ENCODE data around the gene COPB2. TPM values are rescaled to one million over a fixed set of nuclear protein-coding genes. Genes with fewer than 3 reads are reported as not detected.
"Not testable (repeated sequence)": the region's sequence is repeated elsewhere in the genome, so short reads cannot be mapped to it uniquely, and the experiment has no call there.

Gene COPB2
- total RNA-seq, 3 donors from 2014 or later (not counting 1 experiment from before 2014, with no cell fraction given): 34.7 to 50.2 (median 42.4) TPM

- no peak for DNase-seq
- ATAC-seq: no peak
- Mint-ChIP-seq H3K4me1 (peaks cover 38 to 39% of the 10 kb centered on the region in 2 donors), H3K9me3 (no peaks in the 10 kb centered on the region), H3K4me3 (peak overlapping the region; percentile 77), H3K27me3 (ENCODE audit: low read depth in 2 of 2) (peaks cover 0 to 2% of the 10 kb centered on the region in 2 donors), H3K36me3 (no peaks in the 10 kb centered on the region), H3K27ac (peak overlapping the region; percentile 33 to 74)
- Histone ChIP-seq H3K36me3 (ENCODE audit: control insufficient read depth, insufficient read depth, low read length) (peaks cover 3% of the 10 kb centered on the region), H3K9me3 (ENCODE audit: control insufficient read depth, insufficient read depth, low read length) (no peaks in the 10 kb centered on the region), H3K27ac (ENCODE audit: low read length) (no peak overlapping the region), H3K4me3 (ENCODE audit: low read length) (no peak overlapping the region), H3K27me3 (ENCODE audit: control insufficient read depth, insufficient read depth, low read length) (no peaks in the 10 kb centered on the region), H3K4me1 (ENCODE audit: control insufficient read depth, insufficient read depth, low read length) (peaks cover 19% of the 10 kb centered on the region)
- no peak for TF ChIP-seq CTCF (IDR thresholded peaks at IDR 0.05)
- intact Hi-C loops (cut with micrococcal nuclease): no loop called here
- 84% methylated on average over 3 of the region's 10 CpGs for WGBS (ENCODE audit: insufficient coverage)
Measured at GRCh38 chr3:139388077-139388476, 1.4 kb downstream of the COPB2 start.

- H3K27ac ChIP-seq (ENCODE audit: low read length); intact Hi-C loops (cut with micrococcal nuclease); H3K4me3 Mint-ChIP-seq; H3K27me3 ChIP-seq (ENCODE audit: control insufficient read depth, insufficient read depth, low read length); ATAC-seq; H3K27me3 Mint-ChIP-seq (ENCODE audit: low read depth in 2 of 2); H3K4me1 ChIP-seq (ENCODE audit: control insufficient read depth, insufficient read depth, low read length); H3K4me3 ChIP-seq (ENCODE audit: low read length); DNase-seq; H3K9me3 ChIP-seq (ENCODE audit: control insufficient read depth, insufficient read depth, low read length); H3K9me3 Mint-ChIP-seq: not testable (repeated sequence)
- WGBS (ENCODE audit: insufficient coverage): no CpG with 5 or more reads among the region's 2 CpGs
- peaks cover 26 to 27% of the 10 kb centered on the region in 2 donors for H3K4me1 Mint-ChIP-seq
- peak overlapping the region in 1 of 2 donors; percentile 9 for H3K27ac Mint-ChIP-seq
- peaks cover 18% of the 10 kb centered on the region for H3K36me3 Mint-ChIP-seq
- H3K36me3 ChIP-seq (ENCODE audit: control insufficient read depth, insufficient read depth, low read length): peaks cover 47% of the 10 kb centered on the region
Measured at GRCh38 chr3:139382291-139382690, 7.2 kb downstream of the COPB2 start.

- H3K4me3 Mint-ChIP-seq: no peak overlapping the region
- no peaks in the 10 kb centered on the region for H3K27me3 Mint-ChIP-seq (ENCODE audit: low read depth in 2 of 2)
- DNase-seq (no peak), ATAC-seq (no peak)
- H3K4me1 ChIP-seq (ENCODE audit: control insufficient read depth, insufficient read depth, low read length): no peaks in the 10 kb centered on the region
- 95% methylated on average over 3 of the region's 4 CpGs for WGBS (ENCODE audit: insufficient coverage)
- peaks cover 12 to 15% of the 10 kb centered on the region in 2 donors for H3K4me1 Mint-ChIP-seq
- H3K36me3 ChIP-seq (ENCODE audit: control insufficient read depth, insufficient read depth, low read length): peaks cover 62% of the 10 kb centered on the region
- no peak for TF ChIP-seq CTCF (IDR thresholded peaks at IDR 0.05)
- no peak overlapping the region for H3K4me3 ChIP-seq (ENCODE audit: low read length)
- H3K9me3 ChIP-seq (ENCODE audit: control insufficient read depth, insufficient read depth, low read length): no peaks in the 10 kb centered on the region
- no peak overlapping the region for H3K27ac ChIP-seq (ENCODE audit: low read length)
- no peaks in the 10 kb centered on the region for H3K9me3 Mint-ChIP-seq
- H3K27me3 ChIP-seq (ENCODE audit: control insufficient read depth, insufficient read depth, low read length): no peaks in the 10 kb centered on the region
- H3K27ac Mint-ChIP-seq: no peak overlapping the region
- H3K36me3 Mint-ChIP-seq: peaks cover 23% of the 10 kb centered on the region
- intact Hi-C loops (cut with micrococcal nuclease): no loop called here
Measured at GRCh38 chr3:139380575-139380974, 8.9 kb downstream of the COPB2 start.

GRCh38 chr3:139378587-139379241 is 10.7 kb downstream of the COPB2 start:
- no peak overlapping the region for H3K27ac ChIP-seq (ENCODE audit: low read length)
- Mint-ChIP-seq H3K4me1 (peaks cover 12 to 15% of the 10 kb centered on the region in 2 donors), H3K9me3 (no peaks in the 10 kb centered on the region), H3K4me3 (no peak overlapping the region), H3K27me3 (ENCODE audit: low read depth in 2 of 2) (no peaks in the 10 kb centered on the region), H3K27ac (no peak overlapping the region), H3K36me3 (peaks cover 29% of the 10 kb centered on the region)
- peaks cover 80% of the 10 kb centered on the region for H3K36me3 ChIP-seq (ENCODE audit: control insufficient read depth, insufficient read depth, low read length)
- no peaks in the 10 kb centered on the region for H3K27me3 ChIP-seq (ENCODE audit: control insufficient read depth, insufficient read depth, low read length)
- no peak overlapping the region for H3K4me3 ChIP-seq (ENCODE audit: low read length)
- 100% methylated on average over 1 of the region's 3 CpGs for WGBS (ENCODE audit: insufficient coverage)
- TF ChIP-seq CTCF (IDR thresholded peaks at IDR 0.05): no peak
- intact Hi-C loops (cut with micrococcal nuclease): no loop called here
- no peaks in the 10 kb centered on the region for H3K9me3 ChIP-seq (ENCODE audit: control insufficient read depth, insufficient read depth, low read length)
- ATAC-seq (no peak), DNase-seq (no peak)
- no peaks in the 10 kb centered on the region for H3K4me1 ChIP-seq (ENCODE audit: control insufficient read depth, insufficient read depth, low read length)
